Loucy (cell line): ENCODE measurements around the gene MINPP1.

Source experiments
- H2AFZ ChIP-seq: fragments of 200-600 bp; sonication (generic); 2 replicates; pipeline ENCODE4 v1.6.0; 2016; ENCODE audit warnings: antibody characterized with exemption, mild to moderate bottlenecking, low read length, moderate library complexity
- H3F3A ChIP-seq: fragments of 200-600 bp; 2 replicates; pipeline ENCODE4 v1.6.0; 2016; ENCODE audit warnings: antibody characterized with exemption, low read depth, mild to moderate bottlenecking
- H3K27me3 ChIP-seq: fragments of 200-600 bp; sonication (generic); 2 replicates; pipeline ENCODE4 v1.6.1; 2014; ENCODE audit warnings: low read length, mild to moderate bottlenecking; ENCODE audit not compliant: insufficient read depth, poor library complexity, severe bottlenecking
- H3K36me3 ChIP-seq: fragments of 200-600 bp; sonication (generic); 2 replicates; pipeline ENCODE4 v1.6.1; 2016; ENCODE audit warnings: low read length; ENCODE audit not compliant: insufficient read depth
- H3K4me1 ChIP-seq: fragments of 200-600 bp; sonication (generic); 2 replicates; pipeline ENCODE4 v1.5.1; 2014; ENCODE audit warnings: low read length, mild to moderate bottlenecking; ENCODE audit not compliant: insufficient read depth, poor library complexity, severe bottlenecking
- H3K4me2 ChIP-seq: fragments of 200-600 bp; sonication (generic); 2 replicates; pipeline ENCODE4 v1.6.0; 2014; ENCODE audit warnings: antibody characterized with exemption, low read length, low read depth, mild to moderate bottlenecking; ENCODE audit not compliant: poor library complexity, severe bottlenecking
- H3K4me3 ChIP-seq: fragments of 200-600 bp; sonication (generic); 2 replicates; pipeline ENCODE4 v1.5.1; 2014; ENCODE audit warnings: low read length, mild to moderate bottlenecking, mixed read lengths; ENCODE audit not compliant: poor library complexity, severe bottlenecking
- H3K79me2 ChIP-seq: fragments of 200-600 bp; sonication (generic); 2 replicates; pipeline ENCODE4 v1.6.1; 2014; ENCODE audit warnings: low read length; ENCODE audit not compliant: insufficient read depth
- H3K9ac ChIP-seq: fragments of 200-600 bp; sonication (generic); 2 replicates; pipeline ENCODE4 v1.6.0; 2014; ENCODE audit warnings: mild to moderate bottlenecking, low read depth, low read length, moderate library complexity; ENCODE audit not compliant: poor library complexity, severe bottlenecking
- H3K9me2 ChIP-seq: fragments of 200-600 bp; sonication (generic); replicated peaks from 2 replicates; pipeline ENCODE4 v1.6.1; 2016; ENCODE audit warnings: low read depth, low read length, mixed read lengths
- H3K9me3 ChIP-seq: fragments of 200-600 bp; sonication (generic); 2 replicates; pipeline ENCODE4 v1.6.1; 2014; ENCODE audit warnings: mild to moderate bottlenecking, antibody characterized with exemption, low read length, low read depth; ENCODE audit not compliant: insufficient read depth
- H4K20me1 ChIP-seq: fragments of 200-600 bp; sonication (generic); 2 replicates; pipeline ENCODE4 v1.6.0; 2014; ENCODE audit warnings: antibody characterized with exemption, low read length, mild to moderate bottlenecking; ENCODE audit not compliant: insufficient read depth, poor library complexity, severe bottlenecking
- CTCF ChIP-seq: fragments of 200-600 bp; sonication (generic); conservative IDR thresholded peaks from 2 replicates; pipeline ENCODE4 v1.5.1; 2014; ENCODE audit warnings: mild to moderate bottlenecking, antibody characterized with exemption, low read length
- EZH2phosphoT487 ChIP-seq: fragments of 200-600 bp; IDR thresholded peaks from 2 replicates; pipeline ENCODE4 v1.6.1; 2018; ENCODE audit warnings: antibody characterized with exemption, mild to moderate bottlenecking, moderate library complexity, borderline replicate concordance

The MINPP1 gene

GRCh38 chr10:87600581-87600980 lies 95.9 kb downstream of the MINPP1 start:
- Histone ChIP-seq H3K4me2 (peak overlapping the region; percentile 70), H3K9ac (no peak overlapping the region), H3K9me2 (no peaks in the 10 kb centered on the region), H3K9me3 (no peaks in the 10 kb centered on the region), H3F3A (peaks cover 4% of the 10 kb centered on the region; the same call in 1 of the 2 replicates), H3K79me2 (no peaks in the 10 kb centered on the region), H4K20me1 (no peaks in the 10 kb centered on the region), H3K4me1 (peaks cover 9% of the 10 kb centered on the region), H3K27me3 (no peaks in the 10 kb centered on the region), H2AFZ (peak overlapping the region; percentile 62; the same call in 1 of the 2 replicates), H3K36me3 (no peaks in the 10 kb centered on the region), H3K4me3 (no peak overlapping the region)
- TF ChIP-seq CTCF (no peak), EZH2phosphoT487 (no peak)
